ENCODE results near the gene NLRP9. TPM values are rescaled to one million over a fixed set of nuclear protein-coding genes. Genes with fewer than 3 reads are reported as not detected.
"Not testable (repeated sequence)": the region's sequence is repeated elsewhere in the genome, so short reads cannot be mapped to it uniquely, and the experiment has no call there.

NLRP9 gene
- not detected for polyA plus RNA-seq

GRCh38 chr19:55738302-55738701, at the start of gene NLRP9:
TSS of gene NLRP9 (minus strand) at chr19:55738402. CDS start at chr19:55738374, 28 bp downstream.
- H3K27ac Mint-ChIP-seq = no peak within 1 kb of the TSS
- no peak within 1 kb of the TSS for H3K4me3 Mint-ChIP-seq
- no peak for DNase-seq

GRCh38 chr19:55781112-55781511, 42.9 kb upstream of the NLRP9 start:
- no peaks in the 10 kb centered on the region for H3K4me1 Mint-ChIP-seq
- H3K4me3 Mint-ChIP-seq = no peak overlapping the region
- no peak overlapping the region for H3K27ac Mint-ChIP-seq
- peaks cover 0 to 10% (median 4%) of the 10 kb centered on the region in 3 donors for H3K27me3 Mint-ChIP-seq (ENCODE audit: low read depth in 3 of 3)
- DNase-seq = no peak
- H3K9me3 Mint-ChIP-seq = peaks cover 0 to 5% (median 0%) of the 10 kb centered on the region in 6 donors
- no peaks in the 10 kb centered on the region for H3K36me3 Mint-ChIP-seq

More at GRCh38 chr19:55738302-55738701, at the start of gene NLRP9:
- H3K36me3 Mint-ChIP-seq = no peaks in the 10 kb centered on the region
- H3K4me1 Mint-ChIP-seq = no peaks in the 10 kb centered on the region
- peaks cover 0 to 2% (median 0%) of the 10 kb centered on the region in 3 donors for H3K27me3 Mint-ChIP-seq (ENCODE audit: low read depth in 3 of 3)
- no peaks in the 10 kb centered on the region for H3K9me3 Mint-ChIP-seq

- no peak overlapping the region for H3K27ac Mint-ChIP-seq
- H3K36me3 Mint-ChIP-seq = no peaks in the 10 kb centered on the region
- peaks cover 0 to 7% (median 6%) of the 10 kb centered on the region in 3 donors for H3K27me3 Mint-ChIP-seq (ENCODE audit: low read depth in 3 of 3)
- DNase-seq = no peak
- no peak overlapping the region for H3K4me3 Mint-ChIP-seq
- no peaks in the 10 kb centered on the region for H3K4me1 Mint-ChIP-seq
- H3K9me3 Mint-ChIP-seq = peaks cover 0 to 5% (median 0%) of the 10 kb centered on the region in 6 donors
Observed at GRCh38 chr19:55778331-55778730, 40.1 kb upstream of the NLRP9 start.

- peaks cover 0 to 7% (median 4%) of the 10 kb centered on the region in 3 donors for H3K27me3 Mint-ChIP-seq (ENCODE audit: low read depth in 3 of 3)
- H3K36me3 Mint-ChIP-seq = no peaks in the 10 kb centered on the region
- no peak for DNase-seq
Observed at GRCh38 chr19:55777528-55777927, 39.3 kb upstream of the NLRP9 start.

GRCh38 chr19:55769632-55770031, 31.4 kb upstream of the NLRP9 start:
- not testable (repeated sequence) for DNase-seq; H3K27ac Mint-ChIP-seq; H3K27me3 Mint-ChIP-seq (ENCODE audit: low read depth in 3 of 3); H3K36me3 Mint-ChIP-seq; H3K4me3 Mint-ChIP-seq
- Mint-ChIP-seq H3K4me1 (peaks cover 4 to 11% of the 10 kb centered on the region in 2 donors), H3K9me3 (peaks cover 0 to 12% (median 0%) of the 10 kb centered on the region in 6 donors)

More at GRCh38 chr19:55777528-55777927, 39.3 kb upstream of the NLRP9 start:
- no peak overlapping the region for H3K27ac Mint-ChIP-seq
- H3K9me3 Mint-ChIP-seq = peaks cover 0 to 5% (median 0%) of the 10 kb centered on the region in 6 donors
- no peaks in the 10 kb centered on the region for H3K4me1 Mint-ChIP-seq
- no peak overlapping the region for H3K4me3 Mint-ChIP-seq

- not testable (repeated sequence) for H3K36me3 Mint-ChIP-seq; DNase-seq; H3K27ac Mint-ChIP-seq; H3K4me3 Mint-ChIP-seq; H3K27me3 Mint-ChIP-seq (ENCODE audit: low read depth in 3 of 3)
- Mint-ChIP-seq H3K9me3 (peaks cover 0 to 12% (median 0%) of the 10 kb centered on the region in 6 donors), H3K4me1 (peaks cover 4 to 11% of the 10 kb centered on the region in 2 donors)
Observed at GRCh38 chr19:55768818-55769217, 30.6 kb upstream of the NLRP9 start, which contains the start of gene RFPL4AL1. TSS of gene RFPL4AL1 (plus strand) at chr19:55769118. CDS start at chr19:55771805, 2,687 bp downstream.

GRCh38 chr19:55766466-55766865, 28.3 kb upstream of the NLRP9 start:
- peaks cover 4 to 11% of the 10 kb centered on the region in 2 donors for H3K4me1 Mint-ChIP-seq
- DNase-seq = peak in 1 of 3 donors; percentile 25
- no peaks in the 10 kb centered on the region for H3K36me3 Mint-ChIP-seq
- peaks cover 0 to 4% (median 2%) of the 10 kb centered on the region in 3 donors for H3K27me3 Mint-ChIP-seq (ENCODE audit: low read depth in 3 of 3)
- H3K4me3 Mint-ChIP-seq = no peak overlapping the region
- H3K27ac Mint-ChIP-seq = no peak overlapping the region
- H3K9me3 Mint-ChIP-seq = peaks cover 0 to 12% (median 0%) of the 10 kb centered on the region in 6 donors

GRCh38 chr19:55758797-55759196, 20.6 kb upstream of the NLRP9 start, which contains the start of gene RFPL4A:
TSS of gene RFPL4A (plus strand) at chr19:55759097. CDS start at chr19:55761801, 2,704 bp downstream.
- H3K4me3 Mint-ChIP-seq, H3K27ac Mint-ChIP-seq: not testable (repeated sequence)
- peaks cover 1 to 12% (median 4%) of the 10 kb centered on the region in 3 donors for H3K27me3 Mint-ChIP-seq (ENCODE audit: low read depth in 3 of 3)

GRCh38 chr19:55756808-55757207, 18.6 kb upstream of the NLRP9 start:
- peaks cover 1 to 20% (median 4%) of the 10 kb centered on the region in 3 donors for H3K27me3 Mint-ChIP-seq (ENCODE audit: low read depth in 3 of 3)
- not testable (repeated sequence) for DNase-seq, H3K4me3 Mint-ChIP-seq, H3K27ac Mint-ChIP-seq, H3K4me1 Mint-ChIP-seq, H3K36me3 Mint-ChIP-seq, H3K9me3 Mint-ChIP-seq

More at GRCh38 chr19:55758797-55759196, 20.6 kb upstream of the NLRP9 start, which contains the start of gene RFPL4A:
- H3K4me1 Mint-ChIP-seq, DNase-seq, H3K36me3 Mint-ChIP-seq, H3K9me3 Mint-ChIP-seq: not testable (repeated sequence)

- H3K36me3 Mint-ChIP-seq = no peaks in the 10 kb centered on the region
- H3K4me3 Mint-ChIP-seq = no peak overlapping the region
- H3K4me1 Mint-ChIP-seq = no peaks in the 10 kb centered on the region
- H3K27ac Mint-ChIP-seq = no peak overlapping the region
- H3K9me3 Mint-ChIP-seq = no peaks in the 10 kb centered on the region
- H3K27me3 Mint-ChIP-seq (ENCODE audit: low read depth in 3 of 3) = peaks cover 1 to 15% (median 6%) of the 10 kb centered on the region in 3 donors
- DNase-seq = no peak
Observed at GRCh38 chr19:55753401-55753800, 15.2 kb upstream of the NLRP9 start.

GRCh38 chr19:55750715-55751114, 12.5 kb upstream of the NLRP9 start:
- no peak for DNase-seq
- Mint-ChIP-seq H3K9me3 (no peaks in the 10 kb centered on the region), H3K27ac (no peak overlapping the region), H3K4me1 (no peaks in the 10 kb centered on the region), H3K4me3 (no peak overlapping the region), H3K27me3 (ENCODE audit: low read depth in 3 of 3) (peaks cover 1 to 15% (median 4%) of the 10 kb centered on the region in 3 donors), H3K36me3 (no peaks in the 10 kb centered on the region)

- not testable (repeated sequence) for H3K9me3 Mint-ChIP-seq; DNase-seq; H3K27me3 Mint-ChIP-seq (ENCODE audit: low read depth in 3 of 3); H3K36me3 Mint-ChIP-seq; H3K4me3 Mint-ChIP-seq; H3K27ac Mint-ChIP-seq; H3K4me1 Mint-ChIP-seq
Observed at GRCh38 chr19:55730378-55730777, 7.8 kb downstream of the NLRP9 start.

- H3K27ac Mint-ChIP-seq = no peak overlapping the region
- H3K27me3 Mint-ChIP-seq (ENCODE audit: low read depth in 3 of 3) = peaks cover 2 to 24% (median 7%) of the 10 kb centered on the region in 3 donors
Observed at GRCh38 chr19:55723491-55723890, 14.7 kb downstream of the NLRP9 start.

GRCh38 chr19:55720801-55721200, 17.4 kb downstream of the NLRP9 start:
- Mint-ChIP-seq H3K4me3 (no peak overlapping the region), H3K27ac (no peak overlapping the region), H3K4me1 (no peaks in the 10 kb centered on the region), H3K36me3 (peaks cover 0 to 4% (median 0%) of the 10 kb centered on the region in 3 donors), H3K27me3 (ENCODE audit: low read depth in 3 of 3) (peaks cover 2 to 37% (median 9%) of the 10 kb centered on the region in 3 donors), H3K9me3 (peaks cover 0 to 24% (median 12%) of the 10 kb centered on the region in 6 donors)
- no peak for DNase-seq

More at GRCh38 chr19:55723491-55723890, 14.7 kb downstream of the NLRP9 start:
- H3K36me3 Mint-ChIP-seq = peaks cover 0 to 4% (median 0%) of the 10 kb centered on the region in 3 donors
- no peak overlapping the region for H3K4me3 Mint-ChIP-seq
- no peaks in the 10 kb centered on the region for H3K4me1 Mint-ChIP-seq
- H3K9me3 Mint-ChIP-seq = peaks cover 2 to 24% (median 12%) of the 10 kb centered on the region in 6 donors
- DNase-seq = no peak

Measured in immature natural killer cell (primary cell).